HFF-Myc (cell line): ENCODE data around the gene GPR152.

ENCODE experiments used
- DNase-seq: peaks from one replicate; pipeline ENCODE4 v3.0.0-alpha.2; 2011; ENCODE audit warnings: low read depth; ENCODE audit errors: extremely low read depth
- H3K4me3 ChIP-seq: replicated peaks from 2 replicates; pipeline ENCODE4 v1.5.1; 2011; ENCODE audit warnings: low read depth, mild to moderate bottlenecking, control low read depth, low read length
- CTCF ChIP-seq: IDR thresholded peaks from 2 replicates; pipeline ENCODE4 v1.5.1; 2012; ENCODE audit warnings: mild to moderate bottlenecking, low read depth, low read length, control low read depth; ENCODE audit errors: missing control alignments

The GPR152 gene

GRCh38 chr11:67497656-67498291, 45.2 kb upstream of the GPR152 start:
- DNase-seq: no peak
- H3K4me3 ChIP-seq: no peak overlapping the region
- TF ChIP-seq CTCF: no peak

- no peak for DNase-seq
- no peak for TF ChIP-seq CTCF
Measured at GRCh38 chr11:67496113-67496512, 43.6 kb upstream of the GPR152 start.

GRCh38 chr11:67495234-67496005, 42.9 kb upstream of the GPR152 start:
- no peak for TF ChIP-seq CTCF
- H3K4me3 ChIP-seq: no peak overlapping the region
- DNase-seq: no peak

More at GRCh38 chr11:67496113-67496512, 43.6 kb upstream of the GPR152 start:
- H3K4me3 ChIP-seq: no peak overlapping the region

GRCh38 chr11:67494371-67495233, 42.1 kb upstream of the GPR152 start:
- no peak for DNase-seq
- H3K4me3 ChIP-seq: no peak overlapping the region
- no peak for TF ChIP-seq CTCF

GRCh38 chr11:67493548-67494370, 41.2 kb upstream of the GPR152 start:
- DNase-seq: no peak
- TF ChIP-seq CTCF: no peak

More at GRCh38 chr11:67493548-67494370, 41.2 kb upstream of the GPR152 start:
- H3K4me3 ChIP-seq: no peak overlapping the region
